Left ventricle myocardium inferior (tissue), 1 donor: ENCODE data around the gene PEMT. TPM values are rescaled to one million over a fixed set of nuclear protein-coding genes. Genes with fewer than 3 reads are reported as not detected.

Experiments used
- DNase-seq: peaks from one replicate; pipeline ENCODE4 v3.0.0-alpha.2; 2020
- H3K27ac ChIP-seq: fragments of 200-600 bp; replicated peaks from 2 replicates; pipeline ENCODE4 v1.8.0; 2021
- H3K27me3 ChIP-seq: fragments of 200-600 bp; 2 replicates; pipeline ENCODE4 v1.8.0; 2021; ENCODE audit warnings: low read depth
- H3K36me3 ChIP-seq: fragments of 200-600 bp; 2 replicates; pipeline ENCODE4 v1.8.0; 2021
- H3K4me1 ChIP-seq: fragments of 200-600 bp; 2 replicates; pipeline ENCODE4 v1.8.0; 2021
- H3K4me3 ChIP-seq: fragments of 200-600 bp; 2 replicates; pipeline ENCODE4 v1.8.0; 2021; ENCODE audit warnings: mild to moderate bottlenecking, moderate library complexity
- H3K9me3 ChIP-seq: fragments of 200-600 bp; replicated peaks from 2 replicates; pipeline ENCODE4 v1.8.0; 2021
- CTCF ChIP-seq: fragments of 200-600 bp; IDR thresholded peaks from 2 replicates; pipeline ENCODE4 v1.8.0; 2021; ENCODE audit warnings: antibody characterized with exemption, mild to moderate bottlenecking, borderline replicate concordance
- intact Hi-C: fragments of 100-400 bp; cut with micrococcal nuclease; formaldehyde crosslinking; loops from one replicate; pipeline ENCODE4 v1.11.0; 2022
- total RNA-seq: library from RNA; stranded (reverse); fragmentation: NEBNext Ultra II Directional; extraction: Animal tissue kit (Norgen Biotek cat#: 25700); gene quantifications from one replicate; pipeline ENCODE4 v1.2.1, GENCODE V29; 2021
- donor health status: DM: no; HTN: yes; CAD: no; lungs with severe emphysema.

PEMT gene
- total RNA-seq, 1 donor from 2014 or later: 18.8 TPM

GRCh38 chr17:17516941-17517720 lies 74.4 kb downstream of the PEMT start:
- no peak for TF ChIP-seq CTCF
- intact Hi-C loops: no loop called here
- Histone ChIP-seq H3K27me3 (no peaks in the 10 kb centered on the region), H3K4me3 (no peak overlapping the region), H3K4me1 (no peaks in the 10 kb centered on the region), H3K27ac (no peak overlapping the region), H3K9me3 (no peaks in the 10 kb centered on the region), H3K36me3 (peaks cover 7% of the 10 kb centered on the region)
- DNase-seq: no peak

GRCh38 chr17:17515934-17516930 lies 75.3 kb downstream of the PEMT start:
- H3K9me3 ChIP-seq: no peaks in the 10 kb centered on the region
- DNase-seq: no peak
- no peak overlapping the region for H3K4me3 ChIP-seq
- H3K4me1 ChIP-seq: no peaks in the 10 kb centered on the region
- intact Hi-C loops: no loop called here
- H3K27ac ChIP-seq: no peak overlapping the region
- H3K27me3 ChIP-seq: no peaks in the 10 kb centered on the region
- TF ChIP-seq CTCF: no peak
- peaks cover 7% of the 10 kb centered on the region for H3K36me3 ChIP-seq

- TF ChIP-seq CTCF: no peak
- no peak for DNase-seq
- no peaks in the 10 kb centered on the region for H3K9me3 ChIP-seq
- H3K36me3 ChIP-seq: peaks cover under 1% of the 10 kb centered on the region
- intact Hi-C loops: no loop called here
- H3K27me3 ChIP-seq: no peaks in the 10 kb centered on the region
- no peaks in the 10 kb centered on the region for H3K4me1 ChIP-seq
- no peak overlapping the region for H3K4me3 ChIP-seq
- no peak overlapping the region for H3K27ac ChIP-seq
Measured at GRCh38 chr17:17514993-17515933, 76.2 kb downstream of the PEMT start.

GRCh38 chr17:17514361-17514992 lies 77.0 kb downstream of the PEMT start:
- no peaks in the 10 kb centered on the region for H3K9me3 ChIP-seq
- no peaks in the 10 kb centered on the region for H3K27me3 ChIP-seq
- no peak for TF ChIP-seq CTCF
- H3K27ac ChIP-seq: no peak overlapping the region
- no peak overlapping the region for H3K4me3 ChIP-seq
- DNase-seq: peak; percentile 1
- no peaks in the 10 kb centered on the region for H3K4me1 ChIP-seq
- intact Hi-C loops: no loop called here
- H3K36me3 ChIP-seq: no peaks in the 10 kb centered on the region
